Skeletal muscle tissue (tissue), 4 donors: ENCODE measurements around the gene MTA3. TPM values are rescaled to one million over a fixed set of nuclear protein-coding genes. Genes with fewer than 3 reads are reported as not detected.
A peak's percentile ranks its signal among the peaks of the same experiment; 100 is the strongest.

ENCODE experiments used
- H3K27ac ChIP-seq: one replicate; pipeline ENCODE4 v1.7.0; 2013; ENCODE audit warnings: mild to moderate bottlenecking, low read depth, low read length, inconsistent platforms
- H3K27me3 ChIP-seq, 3 donors: one replicate each; pipeline ENCODE4 v1.7.0; 2013; ENCODE audit warnings: low read length in 3 of 3; ENCODE audit not compliant: control insufficient read depth in 3 of 3, insufficient read depth in 3 of 3
- H3K36me3 ChIP-seq, 3 donors: one replicate each; pipeline ENCODE4 v1.7.0; 2013; ENCODE audit warnings: low read length in 3 of 3; ENCODE audit not compliant: control insufficient read depth in 3 of 3, insufficient read depth in 3 of 3
- H3K4me1 ChIP-seq, 3 donors: one replicate each; pipeline ENCODE4 v1.7.0; 2013; ENCODE audit warnings: low read length in 3 of 3, mild to moderate bottlenecking in 3 of 3; ENCODE audit not compliant: control insufficient read depth in 3 of 3, insufficient read depth in 3 of 3
- H3K4me3 ChIP-seq, 3 donors: one replicate each; pipeline ENCODE4 v1.7.0; 2013; ENCODE audit warnings: low read length in 3 of 3
- H3K9ac ChIP-seq, 3 donors: one replicate each; pipeline ENCODE4 v1.7.0; 2013; ENCODE audit warnings: low read length in 3 of 3, mild to moderate bottlenecking in 3 of 3, moderate library complexity in 2 of 3, low read depth in 1 of 3
- H3K9me3 ChIP-seq, 3 donors: one replicate each; pipeline ENCODE4 v1.7.0; 2013; ENCODE audit warnings: low read length in 3 of 3; ENCODE audit not compliant: control insufficient read depth in 3 of 3
- total RNA-seq: library from RNA; depleted of rRNA; stranded (reverse); fragments of >200 nt; gene quantifications from one replicate; pipeline ENCODE4 v1.2.3, GENCODE V29; 2014
- donor health status: Osteomylitis.

MTA3 gene
- total RNA-seq, 1 donor from 2014 or later, result 26.6 TPM

GRCh38 chr2:42775810-42776209, 207.4 kb downstream of the MTA3 start:
- Histone ChIP-seq H3K9ac (no peak overlapping the region), H3K9me3 (no peaks in the 10 kb centered on the region), H3K4me3 (no peak overlapping the region), H3K4me1 (no peaks in the 10 kb centered on the region), H3K27ac (no peak overlapping the region), H3K36me3 (no peaks in the 10 kb centered on the region), H3K27me3 (no peaks in the 10 kb centered on the region)

- Histone ChIP-seq H3K27me3 (no peaks in the 10 kb centered on the region), H3K36me3 (no peaks in the 10 kb centered on the region), H3K4me1 (no peaks in the 10 kb centered on the region), H3K4me3 (no peak overlapping the region), H3K9ac (no peak overlapping the region), H3K9me3 (no peaks in the 10 kb centered on the region), H3K27ac (no peak overlapping the region)
These were observed 209.7 kb downstream of the MTA3 start for GRCh38 chr2:42777883-42778805.

GRCh38 chr2:42781181-42781580, 212.7 kb downstream of the MTA3 start:
- no peaks in the 10 kb centered on the region for H3K36me3 ChIP-seq
- H3K4me3 ChIP-seq, result no peak overlapping the region
- no peaks in the 10 kb centered on the region for H3K27me3 ChIP-seq
- H3K4me1 ChIP-seq, result peaks cover 0 to 4% (median 0%) of the 10 kb centered on the region in 3 donors
- no peaks in the 10 kb centered on the region for H3K9me3 ChIP-seq
- no peak overlapping the region for H3K27ac ChIP-seq
- H3K9ac ChIP-seq, result no peak overlapping the region

GRCh38 chr2:42783511-42783910, 215.1 kb downstream of the MTA3 start:
- no peak overlapping the region for H3K4me3 ChIP-seq
- no peaks in the 10 kb centered on the region for H3K9me3 ChIP-seq
- no peak overlapping the region for H3K27ac ChIP-seq
- peaks cover 0 to 3% (median 0%) of the 10 kb centered on the region in 3 donors for H3K36me3 ChIP-seq
- H3K9ac ChIP-seq, result no peak overlapping the region
- H3K27me3 ChIP-seq, result peaks cover 0 to 3% (median 0%) of the 10 kb centered on the region in 3 donors
- peaks cover 0 to 6% (median 5%) of the 10 kb centered on the region in 3 donors for H3K4me1 ChIP-seq

- H3K9ac ChIP-seq, result no peak overlapping the region
- no peak overlapping the region for H3K4me3 ChIP-seq
- H3K27me3 ChIP-seq, result peaks cover 0 to 8% (median 0%) of the 10 kb centered on the region in 3 donors
- H3K9me3 ChIP-seq, result no peaks in the 10 kb centered on the region
- peaks cover 0 to 6% (median 5%) of the 10 kb centered on the region in 3 donors for H3K4me1 ChIP-seq
- no peak overlapping the region for H3K27ac ChIP-seq
- H3K36me3 ChIP-seq, result peaks cover 0 to 3% (median 0%) of the 10 kb centered on the region in 3 donors
These were observed 215.9 kb downstream of the MTA3 start for GRCh38 chr2:42784204-42784880.

- no peak overlapping the region for H3K27ac ChIP-seq
- peaks cover 5 to 13% (median 9%) of the 10 kb centered on the region in 3 donors for H3K4me1 ChIP-seq
These were observed 218.3 kb downstream of the MTA3 start for GRCh38 chr2:42786561-42787345.

GRCh38 chr2:42787424-42787787, 219.0 kb downstream of the MTA3 start:
- H3K4me3 ChIP-seq, result no peak overlapping the region
- peaks cover 9 to 14% (median 11%) of the 10 kb centered on the region in 3 donors for H3K4me1 ChIP-seq
- peaks cover 0 to 3% (median 0%) of the 10 kb centered on the region in 3 donors for H3K36me3 ChIP-seq
- H3K9me3 ChIP-seq, result no peaks in the 10 kb centered on the region
- H3K27ac ChIP-seq, result no peak overlapping the region
- no peak overlapping the region for H3K9ac ChIP-seq
- peaks cover 3 to 25% (median 4%) of the 10 kb centered on the region in 3 donors for H3K27me3 ChIP-seq

More at GRCh38 chr2:42786561-42787345, 218.3 kb downstream of the MTA3 start:
- Histone ChIP-seq H3K4me3 (no peak overlapping the region), H3K9ac (peak overlapping the region in 1 of 3 donors; percentile 8), H3K9me3 (no peaks in the 10 kb centered on the region), H3K27me3 (peaks cover 3 to 21% (median 4%) of the 10 kb centered on the region in 3 donors), H3K36me3 (peaks cover 0 to 3% (median 0%) of the 10 kb centered on the region in 3 donors)

- no peak overlapping the region for H3K27ac ChIP-seq
- H3K36me3 ChIP-seq, result peaks cover 0 to 3% (median 0%) of the 10 kb centered on the region in 3 donors
- peaks cover 9 to 14% (median 13%) of the 10 kb centered on the region in 3 donors for H3K4me1 ChIP-seq
- no peak overlapping the region for H3K9ac ChIP-seq
- peaks cover 3 to 29% (median 4%) of the 10 kb centered on the region in 3 donors for H3K27me3 ChIP-seq
- H3K9me3 ChIP-seq, result no peaks in the 10 kb centered on the region
- H3K4me3 ChIP-seq, result no peak overlapping the region
These were observed 219.5 kb downstream of the MTA3 start for GRCh38 chr2:42787788-42788477.

GRCh38 chr2:42788478-42788793, 220.0 kb downstream of the MTA3 start:
- Histone ChIP-seq H3K27me3 (peaks cover 3 to 29% (median 4%) of the 10 kb centered on the region in 3 donors), H3K9me3 (no peaks in the 10 kb centered on the region), H3K4me1 (peaks cover 9 to 17% (median 14%) of the 10 kb centered on the region in 3 donors), H3K9ac (no peak overlapping the region), H3K36me3 (peaks cover 0 to 3% (median 0%) of the 10 kb centered on the region in 3 donors), H3K27ac (no peak overlapping the region), H3K4me3 (no peak overlapping the region)
